GM12873 (cell line): ENCODE data around the gene MBP.

Source experiments
- TF ChIP-seq, protein P1 (sequence below): IDR thresholded peaks from 2 replicates; pipeline ENCODE4 v1.5.1; 2012; ENCODE audit warnings: low read depth, mild to moderate bottlenecking, moderate library complexity, low read length, control low read depth; ENCODE audit not compliant: insufficient read depth; ENCODE audit errors: missing control alignments

The MBP gene

DNA sequence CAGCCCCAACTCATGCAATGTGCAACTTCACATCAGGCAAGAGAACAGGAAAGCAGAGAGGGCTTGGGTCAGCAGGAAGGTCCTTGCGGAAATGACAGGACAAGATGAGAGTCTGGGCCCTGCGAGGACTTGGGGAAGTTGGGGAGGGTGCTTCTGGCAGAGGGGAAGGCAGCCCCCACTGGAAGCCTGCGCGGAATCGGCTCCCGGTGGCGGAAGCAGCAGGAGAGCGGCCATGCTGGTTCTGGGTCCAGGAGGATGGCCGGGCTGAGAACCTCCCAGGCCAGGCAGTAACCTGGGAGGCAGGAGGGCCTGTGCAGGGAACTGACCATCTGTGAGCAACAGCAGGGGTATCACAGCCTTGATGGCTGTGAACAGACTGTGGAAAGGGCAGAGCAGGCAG lies 112.9 kb downstream of the MBP start:
- TF ChIP-seq, protein P1, sequence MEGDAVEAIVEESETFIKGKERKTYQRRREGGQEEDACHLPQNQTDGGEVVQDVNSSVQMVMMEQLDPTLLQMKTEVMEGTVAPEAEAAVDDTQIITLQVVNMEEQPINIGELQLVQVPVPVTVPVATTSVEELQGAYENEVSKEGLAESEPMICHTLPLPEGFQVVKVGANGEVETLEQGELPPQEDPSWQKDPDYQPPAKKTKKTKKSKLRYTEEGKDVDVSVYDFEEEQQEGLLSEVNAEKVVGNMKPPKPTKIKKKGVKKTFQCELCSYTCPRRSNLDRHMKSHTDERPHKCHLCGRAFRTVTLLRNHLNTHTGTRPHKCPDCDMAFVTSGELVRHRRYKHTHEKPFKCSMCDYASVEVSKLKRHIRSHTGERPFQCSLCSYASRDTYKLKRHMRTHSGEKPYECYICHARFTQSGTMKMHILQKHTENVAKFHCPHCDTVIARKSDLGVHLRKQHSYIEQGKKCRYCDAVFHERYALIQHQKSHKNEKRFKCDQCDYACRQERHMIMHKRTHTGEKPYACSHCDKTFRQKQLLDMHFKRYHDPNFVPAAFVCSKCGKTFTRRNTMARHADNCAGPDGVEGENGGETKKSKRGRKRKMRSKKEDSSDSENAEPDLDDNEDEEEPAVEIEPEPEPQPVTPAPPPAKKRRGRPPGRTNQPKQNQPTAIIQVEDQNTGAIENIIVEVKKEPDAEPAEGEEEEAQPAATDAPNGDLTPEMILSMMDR = no peak

DNA sequence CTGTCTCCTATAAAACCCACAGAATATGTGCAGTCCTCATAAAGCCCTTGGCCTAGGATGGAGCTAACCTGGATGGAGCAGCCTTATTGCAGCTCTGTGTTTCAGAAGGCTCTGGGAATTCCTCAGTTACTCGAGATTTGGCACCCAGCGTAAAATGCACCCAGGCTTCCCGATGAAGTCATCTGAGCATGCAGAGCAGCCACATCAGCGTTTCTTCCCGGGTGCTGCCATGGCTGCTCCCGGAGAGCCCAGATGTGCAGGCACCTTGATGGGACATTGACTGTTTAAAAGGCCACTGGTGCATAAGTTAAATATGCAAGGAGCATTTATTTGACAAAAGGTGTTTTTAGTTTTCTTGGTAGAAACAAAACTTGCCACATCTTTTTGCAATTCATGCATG lies 115.2 kb downstream of the MBP start:
- TF ChIP-seq, protein P1 = no peak

DNA sequence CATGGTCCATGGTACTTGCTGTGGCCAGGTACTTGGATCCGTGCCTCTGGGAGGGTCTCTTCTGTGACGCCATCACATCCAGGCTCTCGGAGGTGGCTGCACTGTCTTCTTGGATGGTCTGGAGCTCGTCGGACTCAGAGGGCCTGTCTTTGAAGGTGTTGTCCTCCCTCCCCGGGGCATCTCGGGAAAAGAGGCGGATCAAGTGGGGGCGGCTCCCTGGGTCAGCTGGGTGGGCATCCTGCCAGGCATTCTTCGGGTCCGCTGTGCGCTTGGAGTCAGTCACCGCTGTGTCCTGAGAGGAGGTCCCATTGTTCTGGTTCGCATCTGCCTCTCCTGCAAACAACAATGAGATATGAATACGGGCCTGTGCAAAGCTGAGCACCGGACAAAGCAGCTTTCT lies 115.6 kb downstream of the MBP start:
- TF ChIP-seq, protein P1 = no peak

DNA sequence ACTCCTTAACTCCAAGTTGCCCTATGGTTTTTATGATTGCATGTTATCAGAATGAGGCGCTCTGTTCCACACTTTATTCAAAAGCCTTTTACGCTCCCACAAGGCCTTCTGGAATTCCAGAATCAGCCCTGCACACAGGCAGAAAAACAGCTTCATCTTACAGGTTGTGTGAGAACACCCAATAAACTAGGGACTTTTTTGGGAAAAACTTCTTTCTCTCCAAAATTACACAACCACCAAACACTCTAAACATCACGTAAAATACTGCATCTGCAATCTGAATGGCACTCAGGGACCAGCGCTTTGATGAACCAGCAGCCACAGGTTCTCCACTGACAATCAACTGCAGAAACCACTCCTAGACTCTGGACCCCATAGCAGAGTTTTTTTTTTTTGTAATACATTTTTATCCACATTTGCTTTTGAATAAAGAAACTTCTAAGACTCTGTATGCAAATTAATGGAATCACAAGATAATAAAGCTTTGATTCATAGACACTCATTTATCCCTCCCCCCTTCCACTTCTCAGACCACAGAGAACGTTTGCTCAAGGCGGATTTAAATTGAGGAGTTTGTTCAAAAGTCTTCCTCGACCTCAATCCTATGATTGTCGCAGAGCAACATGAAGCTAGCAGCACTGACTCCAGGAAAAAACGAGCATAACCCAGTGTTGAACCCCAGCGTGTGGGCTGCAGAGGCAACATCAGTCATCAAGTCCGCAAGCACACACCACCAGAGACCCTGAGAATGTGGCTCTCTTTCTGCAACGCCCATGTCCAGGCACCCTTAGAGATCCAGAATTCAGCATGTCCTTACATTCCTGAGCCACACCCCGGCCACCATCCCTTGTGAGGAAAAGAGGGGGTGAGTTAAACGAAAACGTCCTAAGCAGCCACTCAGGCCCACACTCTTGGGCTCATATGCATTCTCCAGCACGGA lies 116.5 kb downstream of the MBP start:
- TF ChIP-seq, protein P1 = no peak

DNA sequence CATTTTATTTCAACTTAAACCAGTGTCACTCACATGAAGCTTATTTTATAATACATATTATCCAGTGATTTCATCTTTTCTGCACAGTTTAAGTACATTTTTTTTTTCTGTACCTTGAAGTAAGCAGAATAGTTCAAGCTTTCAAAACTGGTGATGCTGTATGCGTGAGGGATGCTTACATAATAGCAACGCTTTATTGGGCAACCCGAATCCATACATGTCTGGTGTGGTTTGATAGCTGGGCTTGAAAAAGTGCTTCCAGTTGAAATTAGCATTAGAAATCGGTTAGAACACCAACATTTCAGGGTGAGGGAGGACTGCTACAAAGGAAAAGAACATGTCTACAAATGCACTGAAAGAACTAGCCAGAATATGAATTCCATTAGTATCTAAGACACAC lies 117.4 kb downstream of the MBP start:
- TF ChIP-seq, protein P1 = no peak

DNA sequence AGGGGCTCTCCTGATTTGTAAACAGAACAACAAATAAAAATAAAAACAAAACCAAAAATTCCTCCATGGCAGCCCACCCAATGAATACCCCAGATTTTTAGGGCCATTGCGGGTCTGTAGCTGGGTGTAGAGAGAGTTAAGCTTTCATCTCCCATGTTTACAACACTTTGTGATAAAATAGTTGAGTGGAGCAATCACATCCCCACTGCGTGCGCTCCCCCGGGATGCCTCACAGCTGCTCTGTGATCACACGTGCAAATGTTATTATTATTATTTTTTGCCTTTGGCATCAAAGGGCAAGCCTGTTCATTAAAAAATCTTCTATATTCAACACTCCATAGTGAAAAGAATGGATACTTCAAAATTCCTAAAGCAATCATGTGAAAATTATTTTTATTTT lies 118.0 kb downstream of the MBP start:
- TF ChIP-seq, protein P1 = no peak

DNA sequence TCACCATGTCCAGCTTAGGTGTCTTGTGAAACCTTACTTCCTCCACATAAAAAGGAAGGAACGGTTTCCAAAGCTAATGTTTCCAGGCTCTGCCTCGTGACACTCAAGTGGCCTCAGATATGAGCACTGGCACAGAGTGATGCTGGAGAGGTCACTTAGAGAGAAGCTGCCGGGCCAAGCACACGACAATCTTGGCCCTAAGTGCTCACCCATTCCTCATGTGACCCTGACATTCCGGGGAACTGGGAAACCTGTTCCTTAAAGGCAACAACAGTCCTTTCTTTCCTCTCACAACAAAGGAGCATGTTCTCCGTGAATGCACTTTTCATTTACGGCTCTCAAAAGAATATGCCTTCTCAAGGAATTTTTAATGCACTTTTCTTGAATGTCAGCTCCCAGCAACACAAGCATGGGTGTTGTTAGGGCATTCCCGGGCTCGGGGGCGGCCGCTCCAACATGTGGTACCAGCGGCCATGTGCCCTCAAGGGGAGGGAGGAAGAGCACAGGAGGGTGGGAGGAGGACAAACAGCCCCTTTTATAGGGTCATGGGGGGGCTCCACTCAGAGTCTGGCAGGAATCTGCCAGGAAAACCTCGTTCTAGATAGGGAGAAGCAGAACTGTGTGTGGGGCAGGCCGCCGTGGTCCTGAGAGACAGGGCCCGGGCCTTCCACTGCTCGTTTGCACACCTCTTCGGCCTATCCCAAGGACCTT lies 118.6 kb downstream of the MBP start:
- TF ChIP-seq, protein P1 = no peak
